ENCODE data around the gene LRBA.

DNA sequence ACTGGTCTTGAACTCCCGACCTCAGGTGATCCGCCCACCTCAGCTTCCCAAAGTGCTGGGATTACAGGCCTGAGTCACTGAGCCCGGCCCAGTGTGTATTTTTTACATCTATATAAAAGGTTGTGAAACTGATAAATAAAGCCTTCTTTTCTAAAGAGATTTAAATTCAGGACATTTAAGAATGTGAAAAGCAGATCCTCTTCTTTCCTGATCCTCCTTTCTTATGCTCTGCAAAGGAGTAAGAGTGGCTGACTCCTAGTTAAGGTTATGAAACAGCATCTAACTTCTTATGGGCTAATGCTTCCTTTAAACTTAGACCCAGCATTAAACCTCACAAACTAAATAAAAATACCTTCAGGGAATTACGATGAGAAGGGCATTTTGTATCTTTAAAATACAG is 630.8 kb downstream of the LRBA start:
- TF ChIP-seq, protein P1, sequence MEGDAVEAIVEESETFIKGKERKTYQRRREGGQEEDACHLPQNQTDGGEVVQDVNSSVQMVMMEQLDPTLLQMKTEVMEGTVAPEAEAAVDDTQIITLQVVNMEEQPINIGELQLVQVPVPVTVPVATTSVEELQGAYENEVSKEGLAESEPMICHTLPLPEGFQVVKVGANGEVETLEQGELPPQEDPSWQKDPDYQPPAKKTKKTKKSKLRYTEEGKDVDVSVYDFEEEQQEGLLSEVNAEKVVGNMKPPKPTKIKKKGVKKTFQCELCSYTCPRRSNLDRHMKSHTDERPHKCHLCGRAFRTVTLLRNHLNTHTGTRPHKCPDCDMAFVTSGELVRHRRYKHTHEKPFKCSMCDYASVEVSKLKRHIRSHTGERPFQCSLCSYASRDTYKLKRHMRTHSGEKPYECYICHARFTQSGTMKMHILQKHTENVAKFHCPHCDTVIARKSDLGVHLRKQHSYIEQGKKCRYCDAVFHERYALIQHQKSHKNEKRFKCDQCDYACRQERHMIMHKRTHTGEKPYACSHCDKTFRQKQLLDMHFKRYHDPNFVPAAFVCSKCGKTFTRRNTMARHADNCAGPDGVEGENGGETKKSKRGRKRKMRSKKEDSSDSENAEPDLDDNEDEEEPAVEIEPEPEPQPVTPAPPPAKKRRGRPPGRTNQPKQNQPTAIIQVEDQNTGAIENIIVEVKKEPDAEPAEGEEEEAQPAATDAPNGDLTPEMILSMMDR (IDR thresholded peaks at IDR 0.05; ENCODE audit: borderline replicate concordance, extremely low read depth, low read length, poor library complexity, severe bottlenecking), result no peak
- TF ChIP-seq EZH2 (IDR thresholded peaks at IDR 0.05; ENCODE audit: borderline replicate concordance, low read depth, low read length, severe bottlenecking), result no peak
